Keratinocyte (primary cell): ENCODE results near the gene PFDN5.

Experiments used
- EZH2 ChIP-seq: IDR thresholded peaks from one replicate; pipeline ENCODE4 v1.6.1; 2012; ENCODE audit warnings: inconsistent platforms, mild to moderate bottlenecking, low read length, moderate library complexity
- TF ChIP-seq, protein P1 (sequence below), 3 experiments: IDR thresholded peaks in 1 of 3; conservative IDR thresholded peaks in 1 of 3; optimal IDR thresholded peaks in 1 of 3; 2 replicates in 2 of 3; 3 replicates in 1 of 3; pipeline versions ENCODE3 to v1.5.1; 2011; ENCODE audit warnings: low read length in 3 of 3, mild to moderate bottlenecking in 3 of 3, moderate library complexity in 2 of 3, control low read depth in 1 of 3, inconsistent platforms in 1 of 3; ENCODE audit not compliant: insufficient read depth in 2 of 3; ENCODE audit errors: extremely low read depth in 1 of 3

DNA sequence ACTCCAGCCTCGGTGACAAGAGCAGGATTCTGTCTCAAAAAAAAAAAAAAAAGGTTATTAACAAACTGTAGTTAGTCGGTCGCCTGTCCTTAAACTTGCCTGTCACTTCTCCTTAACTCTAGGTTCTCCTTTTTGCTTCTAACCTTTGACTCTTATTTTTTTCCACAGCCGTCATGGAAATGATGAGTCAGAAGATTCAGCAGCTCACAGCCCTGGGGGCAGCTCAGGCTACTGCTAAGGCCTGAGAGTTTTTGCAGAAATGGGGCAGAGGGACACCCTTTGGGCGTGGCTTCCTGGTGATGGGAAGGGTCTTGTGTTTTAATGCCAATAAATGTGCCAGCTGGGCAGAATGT, 3.7 kb downstream of the PFDN5 start:
- TF ChIP-seq, protein P1, sequence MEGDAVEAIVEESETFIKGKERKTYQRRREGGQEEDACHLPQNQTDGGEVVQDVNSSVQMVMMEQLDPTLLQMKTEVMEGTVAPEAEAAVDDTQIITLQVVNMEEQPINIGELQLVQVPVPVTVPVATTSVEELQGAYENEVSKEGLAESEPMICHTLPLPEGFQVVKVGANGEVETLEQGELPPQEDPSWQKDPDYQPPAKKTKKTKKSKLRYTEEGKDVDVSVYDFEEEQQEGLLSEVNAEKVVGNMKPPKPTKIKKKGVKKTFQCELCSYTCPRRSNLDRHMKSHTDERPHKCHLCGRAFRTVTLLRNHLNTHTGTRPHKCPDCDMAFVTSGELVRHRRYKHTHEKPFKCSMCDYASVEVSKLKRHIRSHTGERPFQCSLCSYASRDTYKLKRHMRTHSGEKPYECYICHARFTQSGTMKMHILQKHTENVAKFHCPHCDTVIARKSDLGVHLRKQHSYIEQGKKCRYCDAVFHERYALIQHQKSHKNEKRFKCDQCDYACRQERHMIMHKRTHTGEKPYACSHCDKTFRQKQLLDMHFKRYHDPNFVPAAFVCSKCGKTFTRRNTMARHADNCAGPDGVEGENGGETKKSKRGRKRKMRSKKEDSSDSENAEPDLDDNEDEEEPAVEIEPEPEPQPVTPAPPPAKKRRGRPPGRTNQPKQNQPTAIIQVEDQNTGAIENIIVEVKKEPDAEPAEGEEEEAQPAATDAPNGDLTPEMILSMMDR (optimal IDR thresholded peaks at IDR 0.05 in 1 of 3, IDR thresholded peaks at IDR 0.05 in 1 of 3, conservative IDR thresholded peaks at IDR 0.05 in 1 of 3; ENCODE audit: extremely low read depth in 1 of 3, insufficient read depth in 2 of 3, low read length in 3 of 3), result no peak
- no peak for TF ChIP-seq EZH2
